Trophoblast cell (in vitro differentiated cells and primary cell): ENCODE measurements around the gene C1QTNF12.
"Not testable (repeated sequence)": the region's sequence is repeated elsewhere in the genome, so short reads cannot be mapped to it uniquely, and the experiment has no call there.

Experiments used
- DNase-seq, 2 donors: peaks; one replicate each; pipeline ENCODE4 v3.0.0-alpha.2; 2016
- H2AFZ ChIP-seq: 2 replicates; pipeline ENCODE4 v1.6.1; 2013; ENCODE audit warnings: low read length, moderate library complexity, mild to moderate bottlenecking; ENCODE audit not compliant: insufficient read depth, poor library complexity
- H2AK5ac ChIP-seq: 2 replicates; pipeline ENCODE4 v1.6.1; 2013; ENCODE audit warnings: mild to moderate bottlenecking, low read length
- H2BK120ac ChIP-seq: 2 replicates; pipeline ENCODE4 v1.6.1; 2013; ENCODE audit warnings: low read length, mild to moderate bottlenecking, moderate library complexity; ENCODE audit not compliant: insufficient read depth, poor library complexity
- H2BK12ac ChIP-seq: 2 replicates; pipeline ENCODE4 v1.6.1; 2013; ENCODE audit warnings: mild to moderate bottlenecking, low read length, moderate library complexity
- H2BK5ac ChIP-seq: 2 replicates; pipeline ENCODE4 v1.6.1; 2013; ENCODE audit warnings: low read length, low read depth, moderate library complexity, mild to moderate bottlenecking; ENCODE audit not compliant: poor library complexity
- H3K14ac ChIP-seq: 2 replicates; pipeline ENCODE4 v1.6.1; 2013; ENCODE audit warnings: mild to moderate bottlenecking, low read length
- H3K18ac ChIP-seq: 2 replicates; pipeline ENCODE4 v1.6.1; 2013; ENCODE audit warnings: mild to moderate bottlenecking, low read length
- H3K23ac ChIP-seq: 2 replicates; pipeline ENCODE4 v1.6.1; 2013; ENCODE audit warnings: low read length
- H3K27ac ChIP-seq: 2 replicates; pipeline ENCODE4 v1.5.1; 2013; ENCODE audit warnings: low read depth, mild to moderate bottlenecking, inconsistent platforms, low read length, moderate library complexity
- H3K27me3 ChIP-seq: 2 replicates; pipeline ENCODE4 v1.6.1; 2013; ENCODE audit warnings: inconsistent platforms, mild to moderate bottlenecking, low read length, moderate library complexity; ENCODE audit not compliant: insufficient read depth
- H3K36me3 ChIP-seq, 2 experiments: 1 replicate in 1 of 2; 2 replicates in 1 of 2; pipeline ENCODE4 v1.6.1; 2013; ENCODE audit warnings: low read length in 2 of 2, mild to moderate bottlenecking in 2 of 2, moderate library complexity in 1 of 2; ENCODE audit not compliant: insufficient read depth in 2 of 2, control insufficient read depth in 1 of 2
- H3K4ac ChIP-seq: 2 replicates; pipeline ENCODE4 v1.6.1; 2013; ENCODE audit warnings: low read depth, mild to moderate bottlenecking, low read length, moderate library complexity
- H3K4me1 ChIP-seq, 2 experiments: 1 replicate in 1 of 2; 2 replicates in 1 of 2; pipeline ENCODE4 v1.6.1; 2013; ENCODE audit warnings: low read length in 2 of 2, mild to moderate bottlenecking in 2 of 2, moderate library complexity in 1 of 2; ENCODE audit not compliant: insufficient read depth in 2 of 2, control insufficient read depth in 1 of 2
- H3K4me2 ChIP-seq: 2 replicates; pipeline ENCODE4 v1.6.1; 2013; ENCODE audit warnings: inconsistent platforms, mild to moderate bottlenecking, low read length, moderate library complexity
- H3K4me3 ChIP-seq: 2 replicates; pipeline ENCODE4 v1.5.1; 2013; ENCODE audit warnings: mild to moderate bottlenecking, low read depth, low read length, inconsistent platforms
- H3K79me1 ChIP-seq: one replicate; pipeline ENCODE4 v1.6.1; 2013; ENCODE audit warnings: low read length
- H3K79me2 ChIP-seq: 2 replicates; pipeline ENCODE4 v1.6.1; 2013; ENCODE audit warnings: low read length, mild to moderate bottlenecking; ENCODE audit not compliant: control insufficient read depth, insufficient read depth, poor library complexity
- H3K9ac ChIP-seq: 2 replicates; pipeline ENCODE4 v1.6.1; 2013; ENCODE audit warnings: mild to moderate bottlenecking, low read length
- H3K9me3 ChIP-seq: 2 replicates; pipeline ENCODE4 v1.6.1; 2013; ENCODE audit warnings: low read depth, mild to moderate bottlenecking, control low read depth, inconsistent platforms, low read length; ENCODE audit not compliant: insufficient read depth
- H4K12ac ChIP-seq: 2 replicates; pipeline ENCODE4 v1.6.1; 2013; ENCODE audit warnings: low read depth, mild to moderate bottlenecking, low read length, moderate library complexity
- H4K8ac ChIP-seq: 2 replicates; pipeline ENCODE4 v1.6.1; 2013; ENCODE audit warnings: low read depth, mild to moderate bottlenecking, low read length, moderate library complexity
- H4K91ac ChIP-seq: one replicate; pipeline ENCODE4 v1.6.1; 2013; ENCODE audit warnings: low read depth, mild to moderate bottlenecking, low read length, moderate library complexity
- WGBS: extraction: QIAGEN DNeasy Blood & Tissue Kit; methylation state at CpG from one replicate; pipeline ENCODE4 v1.1.7; 2013; ENCODE audit warnings: missing lambda C conversion rate; ENCODE audit not compliant: insufficient read length, insufficient coverage; ENCODE audit errors: extremely low coverage; 5-methylcytosine and 5-hydroxymethylcytosine counted together

Gene C1QTNF12

DNA sequence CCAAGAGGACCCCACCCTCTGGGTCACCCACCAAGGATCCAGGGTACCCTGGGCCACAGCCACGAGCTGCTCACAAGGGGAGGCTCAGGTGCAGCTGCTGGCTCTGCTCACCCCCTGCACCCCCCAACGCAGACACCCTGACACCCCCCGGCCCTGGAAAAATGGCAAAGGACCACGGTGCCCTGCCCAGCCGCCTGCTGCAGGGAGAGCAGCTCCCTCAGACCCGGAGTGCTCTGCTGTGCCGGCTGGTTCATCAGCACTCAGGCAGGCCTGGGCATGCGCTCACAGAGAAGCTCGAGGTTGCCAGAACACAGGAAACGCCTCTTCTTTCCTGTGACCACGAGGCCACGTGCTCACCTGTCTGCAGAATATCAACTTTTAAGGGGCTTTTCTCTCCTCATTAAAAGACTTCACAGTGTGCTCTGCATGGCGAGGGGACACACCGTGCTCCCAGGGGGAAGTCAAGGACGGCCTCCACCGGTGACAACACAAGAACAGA, 4.3 kb upstream of the C1QTNF12 start:
- peak overlapping the region; percentile 81 for H3K27ac ChIP-seq
- H2AFZ ChIP-seq: peak overlapping the region; percentile 39
- peak overlapping the region; percentile 7 for H4K12ac ChIP-seq
- H3K27me3 ChIP-seq: peaks cover 5% of the 10 kb centered on the region
- H3K4ac ChIP-seq: peak overlapping the region; percentile 74
- peaks cover 9% of the 10 kb centered on the region for H3K79me1 ChIP-seq
- H3K18ac ChIP-seq: peak overlapping the region; percentile 81
- peaks cover 10 to 12% of the 10 kb centered on the region in 2 experiments for H3K4me1 ChIP-seq
- H2AK5ac ChIP-seq: peak overlapping the region; percentile 61
- H3K9ac ChIP-seq: no peak overlapping the region
- H3K9me3 ChIP-seq: peaks cover 5% of the 10 kb centered on the region
- H3K4me3 ChIP-seq: no peak overlapping the region
- peak overlapping the region; percentile 68 for H4K8ac ChIP-seq
- H2BK5ac ChIP-seq: peak overlapping the region; percentile 70
- WGBS: no CpG with 5 or more reads among the region's 16 CpGs
- no peaks in the 10 kb centered on the region for H3K79me2 ChIP-seq
- H3K14ac ChIP-seq: peak overlapping the region; percentile 86
- peak overlapping the region; percentile 51 for H2BK12ac ChIP-seq
- H2BK120ac ChIP-seq: peak overlapping the region; percentile 59
- no peak for DNase-seq
- no peak overlapping the region for H3K23ac ChIP-seq
- H3K36me3 ChIP-seq: peaks cover 36 to 40% of the 10 kb centered on the region in 2 experiments
- no peak overlapping the region for H3K4me2 ChIP-seq
- H4K91ac ChIP-seq: peak overlapping the region; percentile 95

DNA sequence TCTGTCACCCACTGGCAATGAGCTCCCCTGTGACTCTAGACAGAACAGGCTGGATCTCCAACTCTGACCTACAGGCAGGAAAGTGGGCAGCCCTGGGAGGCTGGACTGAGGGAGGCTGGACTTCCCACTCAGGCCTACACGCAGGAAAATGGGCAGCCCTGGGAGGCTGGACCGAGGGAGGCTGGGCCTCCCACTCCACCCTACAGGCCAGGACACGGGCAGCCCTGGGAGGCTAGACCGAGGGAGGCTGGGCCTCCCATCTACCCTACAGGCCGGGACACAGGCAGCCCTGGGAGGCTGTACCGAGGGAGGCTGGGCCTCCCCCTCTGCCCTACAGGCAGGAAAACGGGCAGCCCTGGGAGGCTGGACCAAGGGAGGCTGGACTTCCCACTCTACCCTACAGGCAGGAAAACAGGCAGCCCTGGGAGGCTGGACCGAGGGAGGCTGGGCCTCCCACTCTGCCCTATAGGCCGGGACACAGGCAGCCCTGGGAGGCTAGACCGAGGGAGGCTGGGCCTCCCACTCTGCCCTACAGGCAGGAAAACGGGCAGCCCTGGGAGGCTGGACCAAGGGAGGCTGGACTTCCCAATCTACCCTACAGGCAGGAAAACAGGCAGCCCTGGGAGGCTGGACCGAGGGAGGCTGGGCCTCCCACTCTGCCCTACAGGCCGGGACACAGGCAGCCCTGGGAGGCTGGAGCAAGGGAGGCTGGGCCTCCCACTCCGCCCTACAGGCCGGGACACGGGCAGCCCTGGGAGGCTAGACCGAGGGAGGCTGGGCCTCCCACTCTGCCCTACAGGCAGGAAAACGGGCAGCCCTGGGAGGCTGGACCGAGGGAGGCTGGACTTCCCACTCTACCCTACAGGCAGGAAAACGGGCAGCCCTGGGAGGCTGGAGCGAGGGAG, 1.7 kb upstream of the C1QTNF12 start:
- whole genome bisulfite sequencing: no CpG with 5 or more reads among the region's 21 CpGs

DNA sequence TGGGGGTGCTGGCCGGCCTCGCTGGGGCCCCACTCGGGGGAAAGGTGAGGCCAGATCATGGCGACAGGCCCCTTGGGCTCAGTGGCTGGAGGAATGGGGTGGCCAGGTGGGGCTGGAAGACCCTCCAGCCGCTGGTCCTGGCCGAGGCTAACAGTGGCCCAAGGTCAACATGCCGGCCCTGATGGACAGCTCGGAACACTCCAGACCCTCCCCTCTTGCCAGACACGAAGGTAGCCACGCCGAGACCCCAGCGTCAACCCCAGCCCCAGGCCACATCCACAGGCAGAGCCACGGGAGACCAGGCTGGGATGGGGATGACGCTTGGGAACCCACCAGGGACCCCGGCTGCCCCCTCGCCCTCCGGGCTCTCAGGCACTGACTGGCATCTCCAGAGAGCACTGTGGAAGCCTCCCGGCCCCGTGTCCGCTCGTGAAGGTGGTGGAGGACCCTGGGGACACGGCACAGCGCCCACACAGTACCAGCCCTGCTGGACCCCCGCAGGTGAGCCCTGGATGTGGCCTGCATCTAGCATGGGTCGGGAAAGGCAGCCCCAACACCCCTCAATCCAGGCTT, 905 bp upstream of the C1QTNF12 start:
- Histone ChIP-seq H2BK5ac (no peak overlapping the region), H3K23ac (no peak overlapping the region), H3K14ac (no peak overlapping the region), H2AK5ac (no peak overlapping the region), H3K79me2 (no peaks in the 10 kb centered on the region), H4K8ac (no peak overlapping the region), H2BK120ac (no peak overlapping the region), H3K79me1 (peaks cover 9% of the 10 kb centered on the region), H3K9ac (no peak overlapping the region), H2BK12ac (no peak overlapping the region), H4K91ac (no peak overlapping the region), H3K4me3 (no peak overlapping the region), H3K36me3 (peaks cover 7 to 11% of the 10 kb centered on the region in 2 experiments), H3K27me3 (peaks cover 5% of the 10 kb centered on the region), H2AFZ (no peak overlapping the region), H3K27ac (no peak overlapping the region), H3K4me1 (peaks cover 12 to 14% of the 10 kb centered on the region in 2 experiments), H4K12ac (no peak overlapping the region), H3K9me3 (peaks cover 2% of the 10 kb centered on the region), H3K4me2 (no peak overlapping the region), H3K18ac (no peak overlapping the region), H3K4ac (no peak overlapping the region)
- DNase-seq: no peak
- WGBS: no CpG with 5 or more reads among the region's 25 CpGs

More for the DNA sequence above, 1.7 kb upstream of the C1QTNF12 start:
- not testable (repeated sequence) for H2BK120ac ChIP-seq, H3K23ac ChIP-seq, H2BK12ac ChIP-seq, H3K4me2 ChIP-seq, H3K4me3 ChIP-seq, H3K79me1 ChIP-seq, H3K9ac ChIP-seq, H3K27me3 ChIP-seq, H3K14ac ChIP-seq, H3K4ac ChIP-seq, H3K9me3 ChIP-seq, H4K12ac ChIP-seq, H2BK5ac ChIP-seq, H3K79me2 ChIP-seq, H3K27ac ChIP-seq, H4K8ac ChIP-seq, H2AFZ ChIP-seq, H2AK5ac ChIP-seq, H4K91ac ChIP-seq, H3K18ac ChIP-seq
- DNase-seq: peak; percentile 84 to 88
- Histone ChIP-seq H3K4me1 (peaks cover 12 to 14% of the 10 kb centered on the region in 2 experiments), H3K36me3 (peaks cover 13 to 16% of the 10 kb centered on the region in 2 experiments)

DNA sequence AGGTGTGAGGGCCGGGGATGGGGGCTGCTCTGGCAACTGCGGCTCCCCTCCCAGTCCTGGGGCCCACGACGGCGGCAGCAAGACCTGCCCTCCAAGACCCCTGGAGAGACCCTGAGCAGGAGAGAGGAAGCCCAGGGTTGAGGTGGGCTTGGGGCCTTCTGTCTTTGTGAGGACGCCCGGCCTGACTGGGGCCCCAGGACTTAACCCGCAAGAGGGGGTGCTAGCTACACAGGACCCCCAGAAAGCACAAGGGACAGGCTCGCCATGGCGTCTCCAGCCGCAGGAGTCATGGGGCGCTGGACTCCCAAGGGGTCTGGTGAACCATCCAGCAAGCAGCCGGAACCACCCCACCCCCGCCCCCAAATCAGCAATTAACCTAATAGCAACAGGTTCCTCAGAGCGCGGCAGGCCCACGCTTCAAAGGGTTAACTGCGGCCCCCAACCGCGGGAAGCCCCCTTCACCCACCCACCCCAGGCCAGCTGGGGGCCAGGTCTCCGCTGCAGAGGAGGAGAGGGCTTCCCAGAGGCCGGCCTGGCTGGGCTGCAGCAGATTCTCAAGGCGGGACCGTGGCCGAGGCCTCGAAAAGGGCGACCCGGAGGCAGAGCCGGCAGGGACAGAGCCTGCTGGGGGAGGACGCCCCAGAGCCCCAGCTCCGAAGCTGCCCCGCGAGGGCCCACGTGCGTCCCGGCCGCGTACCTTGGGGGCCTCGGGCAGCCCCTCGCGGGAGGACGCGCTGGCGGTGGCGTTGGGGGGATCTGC, 525 bp downstream of the C1QTNF12 start:
- H3K4me1 ChIP-seq: peaks cover 9 to 11% of the 10 kb centered on the region in 2 experiments
- peaks cover 1 to 6% of the 10 kb centered on the region in 2 experiments for H3K36me3 ChIP-seq
- no peak overlapping the region for H3K4ac ChIP-seq
- H3K27me3 ChIP-seq: peaks cover 5% of the 10 kb centered on the region
- H3K9ac ChIP-seq: no peak overlapping the region
- WGBS: no CpG with 5 or more reads among the region's 45 CpGs
- H3K79me2 ChIP-seq: no peaks in the 10 kb centered on the region
- no peak overlapping the region for H3K18ac ChIP-seq
- peak overlapping the region; percentile 29 for H4K91ac ChIP-seq
- peaks cover 7% of the 10 kb centered on the region for H3K79me1 ChIP-seq
- peak in 1 of 2 donors; percentile 8 for DNase-seq
- H3K4me2 ChIP-seq: peak overlapping the region; percentile 43
- no peak overlapping the region for H3K14ac ChIP-seq
- peaks cover 2% of the 10 kb centered on the region for H3K9me3 ChIP-seq
- no peak overlapping the region for H2BK5ac ChIP-seq
- no peak overlapping the region for H3K27ac ChIP-seq
- H4K12ac ChIP-seq: no peak overlapping the region
- no peak overlapping the region for H3K23ac ChIP-seq
- peak overlapping the region; percentile 7 for H4K8ac ChIP-seq
- no peak overlapping the region for H2BK12ac ChIP-seq
- no peak overlapping the region for H2AFZ ChIP-seq
- no peak overlapping the region for H2AK5ac ChIP-seq
- H2BK120ac ChIP-seq: no peak overlapping the region
- H3K4me3 ChIP-seq: no peak overlapping the region
